CD4-positive, alpha-beta T cell (primary cell): ENCODE measurements around the gene PIK3R6. TPM values are rescaled to one million over a fixed set of nuclear protein-coding genes. Genes with fewer than 3 reads are reported as not detected.

Experiments used
- ATAC-seq: fragments of 200-7000 bp; cut with Tn5 transposase; one replicate; pipeline ENCODE4 v1.10.0; 2022; ENCODE audit warnings: mild to moderate bottlenecking; ENCODE audit not compliant: poor library complexity
- CTCF ChIA-PET: fragments of 350-600 bp; sonication (Branson Sonifier 250); formaldehyde crosslinking; loops from one replicate; lab custom pipeline; 2021; ENCODE audit warnings: antibody characterized with exemption, inconsistent platforms; lab: Charles Lee
- POLR2A ChIA-PET: fragments of 350-600 bp; sonication (Branson Sonifier 250); formaldehyde crosslinking; loops from one replicate; lab custom pipeline; 2021; ENCODE audit warnings: antibody characterized with exemption, inconsistent platforms; lab: Charles Lee
- DNase-seq, 14 experiments: peaks; one replicate each; pipeline ENCODE4 v3.0.0-alpha.2; 2013 to 2020; ENCODE audit warnings: mixed read lengths in 2 of 14
- H3K27ac ChIP-seq, 2 donors: one replicate each; pipeline versions ENCODE4 v1.5.1 to v1.7.0; 2013; ENCODE audit warnings: low read length in 2 of 2, low read depth in 1 of 2, mild to moderate bottlenecking in 1 of 2
- H3K27me3 ChIP-seq, 2 experiments: 1 replicate in 1 of 2; 2 replicates in 1 of 2; pipeline versions ENCODE4 v1.6.1 to v1.7.0; 2013; ENCODE audit warnings: low read length in 2 of 2, control low read depth in 1 of 2, mild to moderate bottlenecking in 1 of 2, moderate library complexity in 1 of 2; ENCODE audit not compliant: insufficient read depth in 2 of 2, control insufficient read depth in 1 of 2
- H3K36me3 ChIP-seq: one replicate; pipeline ENCODE4 v1.6.1; 2013; ENCODE audit warnings: low read length, control low read depth; ENCODE audit not compliant: insufficient read depth
- H3K4me1 ChIP-seq: one replicate; pipeline ENCODE4 v1.6.1; 2013; ENCODE audit warnings: low read length, control low read depth; ENCODE audit not compliant: insufficient read depth
- H3K4me3 ChIP-seq: one replicate; pipeline ENCODE4 v1.5.1; 2013; ENCODE audit warnings: mild to moderate bottlenecking, low read length, moderate library complexity
- H3K9me3 ChIP-seq, 2 experiments: 1 replicate in 1 of 2; 2 replicates in 1 of 2; pipeline versions ENCODE4 v1.6.1 to v1.7.0; 2013; ENCODE audit warnings: low read length in 2 of 2, mild to moderate bottlenecking in 2 of 2, control low read depth in 1 of 2, moderate library complexity in 1 of 2; ENCODE audit not compliant: control insufficient read depth in 1 of 2, insufficient read depth in 1 of 2
- H3K27ac Mint-ChIP-seq: one replicate; pipeline ENCODE4 v1.8.0; 2020; ENCODE audit warnings: mixed read lengths
- H3K27me3 Mint-ChIP-seq: one replicate; pipeline ENCODE4 v1.8.0; 2021; ENCODE audit warnings: mixed read lengths
- H3K36me3 Mint-ChIP-seq: one replicate; pipeline ENCODE4 v1.8.0; 2021; ENCODE audit warnings: low read depth, mixed read lengths
- H3K4me1 Mint-ChIP-seq: one replicate; pipeline ENCODE4 v1.8.0; 2021; ENCODE audit warnings: low read depth, mixed read lengths
- H3K4me3 Mint-ChIP-seq: one replicate; pipeline ENCODE4 v1.8.0; 2020; ENCODE audit warnings: mild to moderate bottlenecking, mixed read lengths
- H3K9me3 Mint-ChIP-seq: one replicate; pipeline ENCODE4 v1.8.0; 2020; ENCODE audit warnings: mixed read lengths
- CTCF ChIP-seq: fragments of 200-600 bp; IDR thresholded peaks from one replicate; pipeline ENCODE4 v1.8.0; 2022; ENCODE audit warnings: antibody characterized with exemption, mild to moderate bottlenecking
- intact Hi-C, 2 experiments: fragments of 100-400 bp; cut with DNase I in 1 of 2; cut with micrococcal nuclease in 1 of 2; formaldehyde crosslinking; loops; one replicate each; pipeline versions ENCODE4 v1.15.1 to v1.9.0; 2023 to 2025; cut with DNase I, micrococcal nuclease
- total RNA-seq, 174 experiments: library from RNA in 2 of 174; stranded (reverse) in 2 of 174; gene quantifications; one replicate each; pipeline ENCODE4 v1.2.3 and lab custom pipeline; 2021 to 2026

Gene PIK3R6
- total RNA-seq, 2 experiments from 2014 or later = 0.50 to 0.60 TPM

DNA sequence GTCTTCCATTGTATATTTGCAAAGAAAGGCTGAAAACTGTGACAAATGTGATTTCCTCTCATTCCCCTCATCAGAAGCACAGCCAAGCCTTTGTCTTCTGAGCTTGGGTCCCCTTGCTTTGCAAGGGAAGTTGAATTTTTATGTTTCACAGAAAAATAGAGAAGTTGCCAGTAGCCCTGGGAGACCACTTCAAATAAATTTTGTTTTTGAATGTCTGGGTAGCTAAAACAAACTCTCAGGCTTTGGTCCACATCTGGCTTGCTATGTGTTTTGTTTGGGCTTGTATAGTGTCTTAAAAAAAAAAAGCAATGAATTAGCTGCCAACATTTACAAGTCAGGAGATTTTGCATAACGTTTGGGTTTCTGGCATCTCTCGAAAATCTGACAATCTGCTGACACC is 24.1 kb downstream of the PIK3R6 start:
- ATAC-seq (no peak), DNase-seq (no peak)
- Mint-ChIP-seq H3K36me3 (no peaks in the 10 kb centered on the region), H3K27me3 (no peaks in the 10 kb centered on the region), H3K4me3 (no peak overlapping the region), H3K27ac (no peak overlapping the region), H3K4me1 (no peaks in the 10 kb centered on the region), H3K9me3 (no peaks in the 10 kb centered on the region)
- intact Hi-C loops = no loop called here
- Histone ChIP-seq H3K4me1 (no peaks in the 10 kb centered on the region), H3K9me3 (no peaks in the 10 kb centered on the region), H3K4me3 (no peak overlapping the region), H3K27ac (no peak overlapping the region), H3K27me3 (no peaks in the 10 kb centered on the region), H3K36me3 (no peaks in the 10 kb centered on the region)
- ChIA-PET POLR2A (no interaction called here), CTCF (no interaction called here)
- TF ChIP-seq CTCF = no peak

- no peak overlapping the region for H3K27ac Mint-ChIP-seq
- Histone ChIP-seq H3K9me3 (no peaks in the 10 kb centered on the region), H3K27me3 (no peaks in the 10 kb centered on the region), H3K27ac (no peak overlapping the region), H3K36me3 (no peaks in the 10 kb centered on the region), H3K4me3 (no peak overlapping the region), H3K4me1 (no peaks in the 10 kb centered on the region)
- POLR2A ChIA-PET = no interaction called here
- CTCF ChIA-PET = no interaction called here
- H3K4me1 Mint-ChIP-seq = no peaks in the 10 kb centered on the region
- no peaks in the 10 kb centered on the region for H3K27me3 Mint-ChIP-seq
- H3K36me3 Mint-ChIP-seq = no peaks in the 10 kb centered on the region
- no peak overlapping the region for H3K4me3 Mint-ChIP-seq
- TF ChIP-seq CTCF = no peak
- intact Hi-C loops = no loop called here
- no peaks in the 10 kb centered on the region for H3K9me3 Mint-ChIP-seq
- ATAC-seq (no peak), DNase-seq (no peak)
Measured at GRCh38 chr17:8841844-8842243, 25.6 kb downstream of the PIK3R6 start.

DNA sequence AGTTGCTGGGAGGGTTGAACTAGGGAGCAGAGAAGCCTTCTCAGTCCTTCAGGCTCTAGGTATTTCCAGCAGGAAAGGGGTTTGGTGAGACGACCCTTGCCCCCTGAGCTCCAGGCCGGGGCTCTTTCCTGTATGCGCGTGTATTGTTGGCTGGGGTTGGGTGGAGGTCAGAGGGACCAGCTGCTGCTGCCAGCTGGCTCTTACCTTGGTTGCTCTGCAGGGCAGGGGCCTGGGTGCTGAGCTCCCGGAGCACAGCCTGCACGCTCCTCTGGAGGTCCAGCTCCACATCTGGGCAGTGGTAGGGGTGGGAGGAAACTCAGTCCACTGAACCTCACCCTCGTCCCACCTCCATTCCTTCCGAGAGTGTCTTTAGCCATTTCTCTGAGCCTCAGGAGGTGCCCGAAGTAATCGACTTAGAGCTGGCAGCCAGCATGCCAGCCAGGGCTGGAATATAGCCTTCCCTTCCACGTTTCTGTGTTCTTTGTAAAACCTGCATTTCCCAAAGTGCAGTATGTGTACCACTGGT is 28.0 kb downstream of the PIK3R6 start:
- CTCF ChIA-PET = no interaction called here
- H3K27me3 ChIP-seq = no peaks in the 10 kb centered on the region
- Mint-ChIP-seq H3K4me1 (no peaks in the 10 kb centered on the region), H3K36me3 (no peaks in the 10 kb centered on the region), H3K27me3 (no peaks in the 10 kb centered on the region), H3K9me3 (no peaks in the 10 kb centered on the region), H3K4me3 (no peak overlapping the region), H3K27ac (no peak overlapping the region)
- H3K4me3 ChIP-seq = no peak overlapping the region
- H3K4me1 ChIP-seq = no peaks in the 10 kb centered on the region
- H3K9me3 ChIP-seq = no peaks in the 10 kb centered on the region
- no peak for DNase-seq
- ATAC-seq = no peak
- POLR2A ChIA-PET = interaction anchor here (0.6 kb wide), 1 partner anchor 18 kb away, joined by 4 read pairs; no protein-coding TSS in a partner anchor
- no peak overlapping the region for H3K27ac ChIP-seq
- H3K36me3 ChIP-seq = no peaks in the 10 kb centered on the region
- intact Hi-C loops = no loop called here
- no peak for TF ChIP-seq CTCF
